WTC11 (cell line): ENCODE results near the gene NPIPB12.
"Not testable (repeated sequence)": the region's sequence is repeated elsewhere in the genome, so short reads cannot be mapped to it uniquely, and the experiment has no call there.

Source experiments
- CTCF ChIP-seq: fragments of 200-600 bp; IDR thresholded peaks from 2 replicates; pipeline ENCODE4 v1.8.0; 2022; ENCODE audit warnings: antibody characterized with exemption
- E2F1 ChIP-seq: sonication (generic); formaldehyde crosslinking; IDR thresholded peaks from 2 replicates; pipeline ENCODE4 v1.8.0; 2022; ENCODE audit warnings: mild to moderate bottlenecking, missing genetic modification reagents
- HMGXB4 ChIP-seq: sonication (generic); formaldehyde crosslinking; IDR thresholded peaks from 2 replicates; pipeline ENCODE4 v1.8.1; 2023; ENCODE audit warnings: mild to moderate bottlenecking, moderate library complexity, missing genetic modification reagents
- IRF2 ChIP-seq: sonication (generic); formaldehyde crosslinking; IDR thresholded peaks from 2 replicates; pipeline ENCODE4 v1.8.0; 2022; ENCODE audit warnings: low read depth, missing genetic modification reagents, borderline replicate concordance
- NFYB ChIP-seq: sonication (generic); formaldehyde crosslinking; conservative IDR thresholded peaks from 2 replicates; pipeline ENCODE4 v1.8.0; 2022; ENCODE audit warnings: low read depth, missing genetic modification reagents
- NR2C2 ChIP-seq: sonication (generic); formaldehyde crosslinking; IDR thresholded peaks from 2 replicates; pipeline ENCODE4 v1.8.0; 2022; ENCODE audit warnings: mild to moderate bottlenecking, missing genetic modification reagents
- TEAD4 ChIP-seq: sonication (generic); formaldehyde crosslinking; IDR thresholded peaks from 2 replicates; pipeline ENCODE4 v1.8.0; 2022; ENCODE audit warnings: mild to moderate bottlenecking, missing genetic modification reagents
- USF1 ChIP-seq: sonication (generic); formaldehyde crosslinking; IDR thresholded peaks from 2 replicates; pipeline ENCODE4 v1.8.0; 2022; ENCODE audit warnings: mild to moderate bottlenecking, missing genetic modification reagents
- ZNF121 ChIP-seq: sonication (generic); formaldehyde crosslinking; IDR thresholded peaks from 2 replicates; pipeline ENCODE4 v1.8.0; 2023; ENCODE audit warnings: missing genetic modification reagents
- TF ChIP-seq, protein P1 (sequence below): sonication (generic); formaldehyde crosslinking; IDR thresholded peaks from 2 replicates; pipeline ENCODE4 v1.8.0; 2022; ENCODE audit warnings: mild to moderate bottlenecking, missing genetic modification reagents
- TF ChIP-seq, protein P2 (sequence below): sonication (generic); formaldehyde crosslinking; IDR thresholded peaks from 2 replicates; pipeline ENCODE4 v1.8.0; 2023; ENCODE audit warnings: mild to moderate bottlenecking, missing genetic modification reagents
- TF ChIP-seq, protein P3 (sequence below): sonication (generic); formaldehyde crosslinking; IDR thresholded peaks from 2 replicates; pipeline ENCODE4 v1.8.1; 2023; ENCODE audit warnings: mild to moderate bottlenecking, missing genetic modification reagents

DNA sequence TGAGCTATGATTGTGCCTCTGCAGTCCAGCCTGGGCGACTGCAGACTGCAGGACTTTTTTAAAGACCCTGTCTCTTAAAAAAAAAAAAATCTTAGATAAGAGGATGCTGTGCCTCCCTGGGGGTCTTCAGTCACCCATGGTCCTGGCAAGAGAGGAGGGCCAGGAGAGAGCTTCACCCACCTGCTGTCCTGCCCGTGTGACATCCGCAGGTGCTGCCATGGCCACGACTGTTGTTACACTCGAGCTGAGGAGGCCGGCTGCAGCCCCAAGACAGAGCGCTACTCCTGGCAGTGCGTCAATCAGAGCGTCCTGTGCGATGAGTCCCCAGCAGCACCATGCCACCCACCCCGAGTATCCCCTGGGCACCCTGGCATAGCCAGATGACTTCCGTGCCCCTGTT, 23.9 kb downstream of the NPIPB12 start:
- not testable (repeated sequence) for TF ChIP-seq ZNF121 (CRISPR knock-in tag); IRF2 (CRISPR knock-in tag); CTCF; USF1 (CRISPR knock-in tag); NFYB (CRISPR knock-in tag); E2F1 (CRISPR knock-in tag); NR2C2; TEAD4 (CRISPR knock-in tag); HMGXB4 (CRISPR knock-in tag)
- TF ChIP-seq, protein P1, sequence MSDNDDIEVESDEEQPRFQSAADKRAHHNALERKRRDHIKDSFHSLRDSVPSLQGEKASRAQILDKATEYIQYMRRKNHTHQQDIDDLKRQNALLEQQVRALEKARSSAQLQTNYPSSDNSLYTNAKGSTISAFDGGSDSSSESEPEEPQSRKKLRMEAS (CRISPR knock-in tag): not testable (repeated sequence)
- TF ChIP-seq, protein P2, sequence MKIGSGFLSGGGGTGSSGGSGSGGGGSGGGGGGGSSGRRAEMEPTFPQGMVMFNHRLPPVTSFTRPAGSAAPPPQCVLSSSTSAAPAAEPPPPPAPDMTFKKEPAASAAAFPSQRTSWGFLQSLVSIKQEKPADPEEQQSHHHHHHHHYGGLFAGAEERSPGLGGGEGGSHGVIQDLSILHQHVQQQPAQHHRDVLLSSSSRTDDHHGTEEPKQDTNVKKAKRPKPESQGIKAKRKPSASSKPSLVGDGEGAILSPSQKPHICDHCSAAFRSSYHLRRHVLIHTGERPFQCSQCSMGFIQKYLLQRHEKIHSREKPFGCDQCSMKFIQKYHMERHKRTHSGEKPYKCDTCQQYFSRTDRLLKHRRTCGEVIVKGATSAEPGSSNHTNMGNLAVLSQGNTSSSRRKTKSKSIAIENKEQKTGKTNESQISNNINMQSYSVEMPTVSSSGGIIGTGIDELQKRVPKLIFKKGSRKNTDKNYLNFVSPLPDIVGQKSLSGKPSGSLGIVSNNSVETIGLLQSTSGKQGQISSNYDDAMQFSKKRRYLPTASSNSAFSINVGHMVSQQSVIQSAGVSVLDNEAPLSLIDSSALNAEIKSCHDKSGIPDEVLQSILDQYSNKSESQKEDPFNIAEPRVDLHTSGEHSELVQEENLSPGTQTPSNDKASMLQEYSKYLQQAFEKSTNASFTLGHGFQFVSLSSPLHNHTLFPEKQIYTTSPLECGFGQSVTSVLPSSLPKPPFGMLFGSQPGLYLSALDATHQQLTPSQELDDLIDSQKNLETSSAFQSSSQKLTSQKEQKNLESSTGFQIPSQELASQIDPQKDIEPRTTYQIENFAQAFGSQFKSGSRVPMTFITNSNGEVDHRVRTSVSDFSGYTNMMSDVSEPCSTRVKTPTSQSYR (CRISPR knock-in tag): not testable (repeated sequence)
- TF ChIP-seq, protein P3, sequence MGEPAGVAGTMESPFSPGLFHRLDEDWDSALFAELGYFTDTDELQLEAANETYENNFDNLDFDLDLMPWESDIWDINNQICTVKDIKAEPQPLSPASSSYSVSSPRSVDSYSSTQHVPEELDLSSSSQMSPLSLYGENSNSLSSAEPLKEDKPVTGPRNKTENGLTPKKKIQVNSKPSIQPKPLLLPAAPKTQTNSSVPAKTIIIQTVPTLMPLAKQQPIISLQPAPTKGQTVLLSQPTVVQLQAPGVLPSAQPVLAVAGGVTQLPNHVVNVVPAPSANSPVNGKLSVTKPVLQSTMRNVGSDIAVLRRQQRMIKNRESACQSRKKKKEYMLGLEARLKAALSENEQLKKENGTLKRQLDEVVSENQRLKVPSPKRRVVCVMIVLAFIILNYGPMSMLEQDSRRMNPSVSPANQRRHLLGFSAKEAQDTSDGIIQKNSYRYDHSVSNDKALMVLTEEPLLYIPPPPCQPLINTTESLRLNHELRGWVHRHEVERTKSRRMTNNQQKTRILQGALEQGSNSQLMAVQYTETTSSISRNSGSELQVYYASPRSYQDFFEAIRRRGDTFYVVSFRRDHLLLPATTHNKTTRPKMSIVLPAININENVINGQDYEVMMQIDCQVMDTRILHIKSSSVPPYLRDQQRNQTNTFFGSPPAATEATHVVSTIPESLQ (CRISPR knock-in tag): not testable (repeated sequence)
